ENCODE data around the gene DET1.

The DET1 gene

DNA sequence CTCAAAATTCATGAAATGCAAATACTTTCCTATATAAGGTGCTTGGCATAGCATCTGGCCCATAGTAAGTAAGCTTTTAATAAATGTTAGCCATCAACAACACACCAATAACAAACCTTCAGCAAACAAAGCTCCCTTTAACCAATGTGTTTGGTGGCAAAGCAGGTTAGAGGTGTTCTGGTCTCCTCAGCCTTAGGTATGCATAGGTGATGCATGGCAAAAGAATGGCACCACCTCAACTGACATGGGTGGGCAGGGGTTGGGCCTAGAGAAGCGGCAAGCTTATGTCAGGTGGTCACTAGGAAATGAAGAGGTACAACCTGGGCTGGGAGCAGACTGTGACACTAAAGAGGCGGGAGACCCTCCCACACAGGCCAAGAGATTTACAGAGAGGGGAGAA is 40.8 kb downstream of the DET1 start:
- H3K36me3 ChIP-seq (ENCODE audit: control insufficient read depth, insufficient read depth, low read length): peaks cover 4% of the 10 kb centered on the region
- no peak overlapping the region for H3K27ac ChIP-seq (ENCODE audit: insufficient read depth, low read depth, low read length, poor library complexity, severe bottlenecking)
- no peak overlapping the region for H3K4me3 ChIP-seq (ENCODE audit: insufficient read depth, low read depth, low read length)
- H3K27me3 ChIP-seq (ENCODE audit: control insufficient read depth, insufficient read depth, low read length, poor library complexity, severe bottlenecking): no peaks in the 10 kb centered on the region
- H3K9me3 ChIP-seq (ENCODE audit: control insufficient read depth, low read length): no peaks in the 10 kb centered on the region
- WGBS, 2 experiments: 92 to 97% methylated on average over 2 of the region's 2 CpGs
- peaks cover 5% of the 10 kb centered on the region for H3K4me1 ChIP-seq (ENCODE audit: control insufficient read depth, insufficient read depth, low read length)

DNA sequence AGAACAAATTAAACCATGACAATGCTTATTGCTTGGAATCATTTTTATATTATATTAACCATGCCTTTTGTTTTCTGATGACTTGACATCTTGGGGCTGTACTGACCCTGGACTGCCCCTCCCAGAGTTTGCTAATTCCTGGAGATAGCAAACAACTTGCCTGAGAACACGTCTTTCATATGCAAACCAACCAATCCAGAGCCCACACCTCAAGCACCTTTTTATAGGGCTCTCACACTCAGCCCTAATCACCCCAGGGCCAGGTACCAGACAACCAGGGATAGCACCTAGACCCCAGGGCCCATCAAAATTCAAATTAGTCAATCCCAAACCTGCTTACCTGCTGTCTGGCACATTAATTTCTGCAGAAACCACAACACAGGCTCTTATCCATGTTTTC is 42.0 kb downstream of the DET1 start:
- WGBS, 2 experiments: 42 to 58% methylated on average over 1 of the region's 1 CpG
- Histone ChIP-seq H3K27ac (ENCODE audit: insufficient read depth, low read depth, low read length, poor library complexity, severe bottlenecking) (no peak overlapping the region), H3K9me3 (ENCODE audit: control insufficient read depth, low read length) (no peaks in the 10 kb centered on the region), H3K27me3 (ENCODE audit: control insufficient read depth, insufficient read depth, low read length, poor library complexity, severe bottlenecking) (no peaks in the 10 kb centered on the region), H3K4me3 (ENCODE audit: insufficient read depth, low read depth, low read length) (no peak overlapping the region), H3K4me1 (ENCODE audit: control insufficient read depth, insufficient read depth, low read length) (peaks cover 5% of the 10 kb centered on the region), H3K36me3 (ENCODE audit: control insufficient read depth, insufficient read depth, low read length) (no peaks in the 10 kb centered on the region)

- H3K9me3 ChIP-seq (ENCODE audit: control insufficient read depth, low read length): no peaks in the 10 kb centered on the region
- 75 to 76% methylated on average over 3 of the region's 3 CpGs for WGBS, 2 experiments
- no peak overlapping the region for H3K27ac ChIP-seq (ENCODE audit: insufficient read depth, low read depth, low read length, poor library complexity, severe bottlenecking)
Observed at GRCh38 chr15:88498996-88499395, 47.5 kb downstream of the DET1 start.

GRCh38 chr15:88497109-88497765 is 49.2 kb downstream of the DET1 start:
- H3K27ac ChIP-seq (ENCODE audit: insufficient read depth, low read depth, low read length, poor library complexity, severe bottlenecking): no peak overlapping the region
- no peaks in the 10 kb centered on the region for H3K27me3 ChIP-seq (ENCODE audit: control insufficient read depth, insufficient read depth, low read length, poor library complexity, severe bottlenecking)
- no peaks in the 10 kb centered on the region for H3K36me3 ChIP-seq (ENCODE audit: control insufficient read depth, insufficient read depth, low read length)
- 92% methylated on average over 11 of the region's 11 CpGs for WGBS, 2 experiments
- no peaks in the 10 kb centered on the region for H3K9me3 ChIP-seq (ENCODE audit: control insufficient read depth, low read length)
- no peak overlapping the region for H3K4me3 ChIP-seq (ENCODE audit: insufficient read depth, low read depth, low read length)
- no peaks in the 10 kb centered on the region for H3K4me1 ChIP-seq (ENCODE audit: control insufficient read depth, insufficient read depth, low read length)

More at GRCh38 chr15:88498996-88499395, 47.5 kb downstream of the DET1 start:
- no peak overlapping the region for H3K4me3 ChIP-seq (ENCODE audit: insufficient read depth, low read depth, low read length)
- H3K4me1 ChIP-seq (ENCODE audit: control insufficient read depth, insufficient read depth, low read length): peaks cover 5% of the 10 kb centered on the region
- H3K27me3 ChIP-seq (ENCODE audit: control insufficient read depth, insufficient read depth, low read length, poor library complexity, severe bottlenecking): no peaks in the 10 kb centered on the region
- H3K36me3 ChIP-seq (ENCODE audit: control insufficient read depth, insufficient read depth, low read length): no peaks in the 10 kb centered on the region

DNA sequence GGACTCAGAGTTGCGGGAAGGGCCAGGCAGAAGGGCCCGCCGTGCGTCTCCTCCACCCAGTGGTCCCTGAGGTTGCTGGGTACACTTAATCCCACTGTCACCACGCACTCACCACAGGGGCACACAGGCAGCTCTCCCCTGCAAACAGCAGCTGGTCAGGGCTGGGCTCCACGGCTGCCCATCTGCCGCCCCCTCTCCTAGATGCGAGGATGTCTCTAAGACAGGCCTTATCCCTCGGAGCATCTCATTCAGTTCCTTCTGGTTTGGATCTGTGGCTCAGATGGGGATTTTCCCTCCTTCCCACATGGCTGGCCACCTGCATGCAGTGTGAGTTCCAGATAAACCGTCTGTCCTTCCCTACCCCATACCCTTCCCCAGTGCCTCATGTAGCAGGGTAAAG is 52.6 kb downstream of the DET1 start:
- no peaks in the 10 kb centered on the region for H3K4me1 ChIP-seq (ENCODE audit: control insufficient read depth, insufficient read depth, low read length)
- H3K36me3 ChIP-seq (ENCODE audit: control insufficient read depth, insufficient read depth, low read length): no peaks in the 10 kb centered on the region
- 90 to 92% methylated on average over 10 of the region's 10 CpGs for WGBS, 2 experiments
- no peaks in the 10 kb centered on the region for H3K27me3 ChIP-seq (ENCODE audit: control insufficient read depth, insufficient read depth, low read length, poor library complexity, severe bottlenecking)
- no peak overlapping the region for H3K4me3 ChIP-seq (ENCODE audit: insufficient read depth, low read depth, low read length)
- H3K9me3 ChIP-seq (ENCODE audit: control insufficient read depth, low read length): no peaks in the 10 kb centered on the region
- no peak overlapping the region for H3K27ac ChIP-seq (ENCODE audit: insufficient read depth, low read depth, low read length, poor library complexity, severe bottlenecking)

DNA sequence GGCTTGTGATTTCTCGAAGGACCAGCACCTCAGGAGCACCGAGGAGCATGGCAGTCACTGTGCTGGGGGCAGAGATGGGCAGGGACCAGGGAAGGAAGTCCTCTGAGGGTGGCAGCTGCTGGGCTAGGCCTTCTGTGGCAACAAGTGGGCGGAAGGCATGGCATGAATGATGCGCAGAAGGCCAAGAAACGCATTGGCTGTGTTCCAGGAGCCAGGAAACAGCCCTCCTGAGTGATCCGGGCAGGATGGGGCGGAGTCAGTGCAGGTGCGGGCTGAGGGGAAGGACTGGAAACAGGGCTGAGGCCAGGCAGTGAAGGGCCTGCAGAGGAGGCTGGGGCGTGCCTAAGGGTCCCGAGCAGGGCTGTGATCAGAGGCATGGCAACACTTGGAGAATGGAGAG is 55.3 kb downstream of the DET1 start:
- Histone ChIP-seq H3K4me1 (ENCODE audit: control insufficient read depth, insufficient read depth, low read length) (no peaks in the 10 kb centered on the region), H3K4me3 (ENCODE audit: insufficient read depth, low read depth, low read length) (no peak overlapping the region), H3K27ac (ENCODE audit: insufficient read depth, low read depth, low read length, poor library complexity, severe bottlenecking) (no peak overlapping the region), H3K9me3 (ENCODE audit: control insufficient read depth, low read length) (no peaks in the 10 kb centered on the region), H3K36me3 (ENCODE audit: control insufficient read depth, insufficient read depth, low read length) (no peaks in the 10 kb centered on the region), H3K27me3 (ENCODE audit: control insufficient read depth, insufficient read depth, low read length, poor library complexity, severe bottlenecking) (no peaks in the 10 kb centered on the region)
- WGBS, 2 experiments: 87 to 88% methylated on average over 10 of the region's 10 CpGs

- Histone ChIP-seq H3K27me3 (ENCODE audit: control insufficient read depth, insufficient read depth, low read length, poor library complexity, severe bottlenecking) (no peaks in the 10 kb centered on the region), H3K27ac (ENCODE audit: insufficient read depth, low read depth, low read length, poor library complexity, severe bottlenecking) (no peak overlapping the region), H3K9me3 (ENCODE audit: control insufficient read depth, low read length) (no peaks in the 10 kb centered on the region), H3K36me3 (ENCODE audit: control insufficient read depth, insufficient read depth, low read length) (no peaks in the 10 kb centered on the region), H3K4me3 (ENCODE audit: insufficient read depth, low read depth, low read length) (no peak overlapping the region), H3K4me1 (ENCODE audit: control insufficient read depth, insufficient read depth, low read length) (no peaks in the 10 kb centered on the region)
- 94 to 100% methylated on average over 3 of the region's 3 CpGs for WGBS, 2 experiments
Observed at GRCh38 chr15:88490036-88490435, 56.4 kb downstream of the DET1 start.

DNA sequence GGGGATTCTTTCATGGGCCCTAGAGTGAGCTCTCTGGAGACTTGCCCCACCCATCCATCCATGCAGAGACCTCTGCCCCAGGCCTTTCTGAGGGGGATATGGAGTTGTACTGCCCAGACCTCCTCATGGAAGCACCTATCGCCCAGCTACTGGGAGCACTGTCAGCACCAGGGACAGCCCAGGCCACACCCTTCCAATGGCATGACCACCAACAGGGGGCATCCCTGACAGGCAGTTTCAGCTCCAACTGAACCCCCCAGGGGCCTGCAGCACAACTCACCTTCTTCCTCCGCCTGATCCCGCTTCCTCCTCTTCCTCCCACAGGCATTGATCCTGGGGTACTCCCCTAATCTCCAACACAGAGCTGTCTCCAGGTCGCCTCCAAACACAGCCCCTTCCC is 57.2 kb downstream of the DET1 start:
- H3K27me3 ChIP-seq (ENCODE audit: control insufficient read depth, insufficient read depth, low read length, poor library complexity, severe bottlenecking): no peaks in the 10 kb centered on the region
- no peak overlapping the region for H3K4me3 ChIP-seq (ENCODE audit: insufficient read depth, low read depth, low read length)
- no peaks in the 10 kb centered on the region for H3K9me3 ChIP-seq (ENCODE audit: control insufficient read depth, low read length)
- H3K4me1 ChIP-seq (ENCODE audit: control insufficient read depth, insufficient read depth, low read length): no peaks in the 10 kb centered on the region
- H3K27ac ChIP-seq (ENCODE audit: insufficient read depth, low read depth, low read length, poor library complexity, severe bottlenecking): no peak overlapping the region
- WGBS, 2 experiments: 83 to 87% methylated on average over 4 of the region's 4 CpGs
- no peaks in the 10 kb centered on the region for H3K36me3 ChIP-seq (ENCODE audit: control insufficient read depth, insufficient read depth, low read length)

- no peak overlapping the region for H3K27ac ChIP-seq (ENCODE audit: insufficient read depth, low read depth, low read length, poor library complexity, severe bottlenecking)
- peaks cover 9% of the 10 kb centered on the region for H3K4me1 ChIP-seq (ENCODE audit: control insufficient read depth, insufficient read depth, low read length)
- 78 to 84% methylated on average over 9 to 10 of the region's 11 CpGs for WGBS, 2 experiments
- no peaks in the 10 kb centered on the region for H3K9me3 ChIP-seq (ENCODE audit: control insufficient read depth, low read length)
- no peak overlapping the region for H3K4me3 ChIP-seq (ENCODE audit: insufficient read depth, low read depth, low read length)
- H3K27me3 ChIP-seq (ENCODE audit: control insufficient read depth, insufficient read depth, low read length, poor library complexity, severe bottlenecking): peaks cover 12% of the 10 kb centered on the region
- H3K36me3 ChIP-seq (ENCODE audit: control insufficient read depth, insufficient read depth, low read length): no peaks in the 10 kb centered on the region
Observed at GRCh38 chr15:88487796-88488523, 58.5 kb downstream of the DET1 start.

DNA sequence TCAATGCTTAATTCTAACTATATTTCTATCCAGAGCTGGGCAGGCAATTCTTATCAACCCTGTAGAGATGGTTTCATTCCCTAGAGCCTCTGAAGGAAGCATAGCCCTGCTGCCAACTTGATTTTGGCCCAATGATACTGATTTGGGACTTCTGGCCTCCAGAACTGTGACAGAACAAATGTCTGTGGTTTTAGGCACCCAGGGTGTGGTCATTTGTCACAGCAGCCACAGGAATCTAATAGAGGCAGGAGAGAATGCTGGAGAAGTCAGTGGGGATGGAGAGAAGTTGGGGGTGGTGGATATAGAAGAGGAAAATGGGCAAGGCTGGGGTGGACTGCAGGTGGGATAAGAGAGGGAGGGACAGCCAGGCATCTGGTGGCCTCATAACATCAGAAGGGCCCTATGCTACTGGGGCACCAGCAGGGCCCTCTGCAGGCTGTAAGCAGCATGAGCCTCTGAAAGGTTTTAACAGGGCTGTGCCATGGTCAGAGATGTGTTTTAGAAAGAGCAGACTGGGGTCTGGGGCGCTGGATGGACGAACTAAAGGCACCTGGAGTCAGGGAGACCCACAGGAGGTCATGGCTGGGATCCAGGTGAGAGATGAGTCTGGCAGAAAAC is 59.2 kb downstream of the DET1 start:
- H3K27me3 ChIP-seq (ENCODE audit: control insufficient read depth, insufficient read depth, low read length, poor library complexity, severe bottlenecking): peaks cover 18% of the 10 kb centered on the region
- H3K36me3 ChIP-seq (ENCODE audit: control insufficient read depth, insufficient read depth, low read length): no peaks in the 10 kb centered on the region
- 85 to 86% methylated on average over 2 of the region's 2 CpGs for WGBS, 2 experiments
- H3K4me3 ChIP-seq (ENCODE audit: insufficient read depth, low read depth, low read length): no peak overlapping the region
- H3K27ac ChIP-seq (ENCODE audit: insufficient read depth, low read depth, low read length, poor library complexity, severe bottlenecking): no peak overlapping the region
- H3K9me3 ChIP-seq (ENCODE audit: control insufficient read depth, low read length): no peaks in the 10 kb centered on the region
- peaks cover 9% of the 10 kb centered on the region for H3K4me1 ChIP-seq (ENCODE audit: control insufficient read depth, insufficient read depth, low read length)
